Mesodermal cell (in vitro differentiated cells): Measurements from ENCODE around the gene GLOD4.

Experiments
- H3K27ac ChIP-seq: 2 replicates; pipeline ENCODE4 v1.7.0; 2013; ENCODE audit warnings: mild to moderate bottlenecking, low read depth, low read length, moderate library complexity; ENCODE audit not compliant: severe bottlenecking
- H3K36me3 ChIP-seq: 2 replicates; pipeline ENCODE4 v1.7.1; 2013; ENCODE audit warnings: mild to moderate bottlenecking, low read length, moderate library complexity; ENCODE audit not compliant: control insufficient read depth, insufficient read depth
- H3K4me1 ChIP-seq: one replicate; pipeline ENCODE4 v1.7.1; 2013; ENCODE audit warnings: mild to moderate bottlenecking, low read length; ENCODE audit not compliant: insufficient read depth, control insufficient read depth, poor library complexity, severe bottlenecking
- H3K4me3 ChIP-seq: 2 replicates; pipeline ENCODE4 v1.7.0; 2013; ENCODE audit warnings: low read length, control low read depth, mild to moderate bottlenecking; ENCODE audit not compliant: insufficient read depth, poor library complexity, severe bottlenecking; ENCODE audit errors: extremely low read depth
- H3K9me3 ChIP-seq: 2 replicates; pipeline ENCODE4 v1.7.1; 2013; ENCODE audit warnings: mild to moderate bottlenecking, low read length, moderate library complexity; ENCODE audit not compliant: control insufficient read depth
- WGBS, 2 experiments: methylation state at CpG; one replicate each; pipeline ENCODE4 v1.1.5; 2013; ENCODE audit warnings: missing lambda C conversion rate in 2 of 2; ENCODE audit not compliant: insufficient coverage in 2 of 2; 5-methylcytosine and 5-hydroxymethylcytosine counted together

Gene GLOD4

DNA sequence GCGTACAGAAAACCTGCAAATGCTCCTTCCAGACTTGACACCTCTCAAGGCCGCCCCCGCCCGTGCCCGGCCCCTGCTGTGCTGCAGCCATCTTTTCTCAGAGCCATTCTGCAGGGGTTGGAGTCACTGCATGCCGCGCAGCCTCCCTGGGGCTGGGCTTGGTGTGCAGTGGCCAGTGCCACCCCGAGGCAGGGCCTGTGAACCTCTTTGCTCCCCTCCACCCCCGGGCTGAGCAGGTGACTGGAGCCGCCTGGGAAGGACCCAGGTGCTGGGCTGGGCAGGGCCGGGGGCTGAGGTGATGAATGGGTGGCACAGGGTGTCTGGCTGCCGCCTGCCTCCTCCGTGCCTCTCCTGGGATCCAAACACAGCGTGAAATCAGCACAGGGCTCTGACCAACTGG lies 20.4 kb upstream of the GLOD4 start:
- Histone ChIP-seq H3K4me3 (no peak overlapping the region), H3K27ac (peak overlapping the region; percentile 45), H3K36me3 (peaks cover 63% of the 10 kb centered on the region), H3K9me3 (no peaks in the 10 kb centered on the region), H3K4me1 (no peaks in the 10 kb centered on the region)
- WGBS, 2 experiments, result 95 to 97% methylated on average over 12 to 14 of the region's 14 CpGs

DNA sequence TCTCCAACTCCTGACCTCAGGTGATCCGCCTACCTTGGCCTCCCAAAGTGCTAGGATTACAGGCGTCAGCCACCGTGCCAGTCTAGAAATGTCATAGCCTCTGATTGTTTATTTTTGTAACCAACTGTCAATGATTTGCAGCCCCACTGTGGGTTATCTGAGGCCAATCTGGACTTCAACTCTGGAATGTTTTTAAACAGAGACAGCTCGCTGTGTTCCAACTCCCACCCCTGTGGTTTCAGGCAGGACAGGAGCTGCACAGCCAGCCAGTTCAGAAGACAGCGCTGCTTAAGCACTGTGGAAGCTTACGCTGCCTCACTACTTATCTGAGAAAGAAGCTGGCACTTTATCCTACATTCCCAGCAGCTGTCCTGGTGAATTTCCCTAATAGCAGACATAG lies 19.6 kb upstream of the GLOD4 start:
- WGBS, 2 experiments, result 93 to 96% methylated on average over 6 of the region's 6 CpGs
- peaks cover 64% of the 10 kb centered on the region for H3K36me3 ChIP-seq
- H3K4me3 ChIP-seq, result no peak overlapping the region
- H3K9me3 ChIP-seq, result no peaks in the 10 kb centered on the region
- H3K27ac ChIP-seq, result peak overlapping the region; percentile 45
- H3K4me1 ChIP-seq, result no peaks in the 10 kb centered on the region

DNA sequence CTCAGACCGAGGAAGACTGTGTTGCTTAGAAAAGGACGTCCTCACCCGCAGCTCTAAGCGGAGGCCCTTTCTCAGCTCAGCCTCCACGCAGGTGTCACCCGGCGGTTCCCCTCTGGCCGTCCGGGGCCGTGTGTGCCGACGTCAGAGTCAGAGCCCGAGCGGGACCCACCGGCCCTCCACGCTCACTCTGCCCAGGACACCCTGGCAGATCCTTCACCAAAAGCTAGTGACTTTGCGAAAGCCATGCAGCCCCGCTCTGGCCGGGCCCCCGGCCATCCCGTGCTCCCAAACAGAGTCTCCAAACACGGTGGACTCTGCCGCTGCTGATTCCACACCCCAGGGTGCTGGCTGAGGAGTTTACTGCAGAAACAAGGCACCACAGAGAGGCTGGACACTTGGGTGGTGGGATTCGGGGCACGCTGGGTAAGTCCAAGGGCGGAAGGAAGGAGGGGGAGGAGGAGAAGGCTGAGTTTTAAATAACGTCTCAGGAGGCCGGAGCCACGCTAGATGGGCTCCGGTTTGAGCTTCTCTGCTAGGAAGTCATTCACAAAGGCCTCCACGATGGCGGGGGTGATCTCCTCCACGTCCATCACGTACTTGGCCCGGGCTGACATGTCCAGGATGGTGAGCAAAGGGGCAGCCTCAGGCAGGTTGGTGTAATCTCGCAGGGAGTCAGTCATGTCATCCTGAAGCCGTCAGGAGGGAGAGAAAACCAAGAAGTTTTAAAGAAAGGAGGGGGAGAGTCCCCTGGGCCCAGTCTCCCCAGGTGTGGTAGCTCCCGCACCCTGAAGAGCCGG lies 18.6 kb upstream of the GLOD4 start:
- H3K27ac ChIP-seq, result no peak overlapping the region
- no peak overlapping the region for H3K4me3 ChIP-seq
- H3K9me3 ChIP-seq, result no peaks in the 10 kb centered on the region
- WGBS, 2 experiments, result 92% methylated on average over 37 to 38 of the region's 39 CpGs
- H3K4me1 ChIP-seq, result no peaks in the 10 kb centered on the region
- peaks cover 70% of the 10 kb centered on the region for H3K36me3 ChIP-seq

DNA sequence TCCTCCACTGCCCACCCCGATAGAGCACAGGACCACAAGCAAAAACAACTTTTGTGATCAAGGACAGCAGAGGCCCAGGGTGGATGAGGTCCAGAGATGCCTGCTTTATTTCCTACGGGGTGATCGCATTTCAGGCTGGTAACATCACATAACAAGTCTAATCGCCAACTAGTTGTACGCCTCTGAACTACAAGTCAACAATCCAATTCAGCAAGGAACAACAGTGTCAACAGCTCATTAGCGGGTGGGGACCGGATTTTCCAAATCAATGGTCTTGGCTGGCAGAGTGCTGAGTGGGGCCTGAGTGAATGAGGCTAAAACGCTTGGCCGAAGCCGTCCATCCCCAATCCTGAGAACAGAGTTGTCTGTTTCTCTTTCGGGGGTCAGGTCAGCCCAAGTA lies 17.2 kb upstream of the GLOD4 start:
- no peak overlapping the region for H3K4me3 ChIP-seq
- H3K4me1 ChIP-seq, result no peaks in the 10 kb centered on the region
- H3K36me3 ChIP-seq, result peaks cover 57% of the 10 kb centered on the region
- WGBS, 2 experiments, result 95 to 97% methylated on average over 10 to 11 of the region's 11 CpGs
- no peak overlapping the region for H3K27ac ChIP-seq
- no peaks in the 10 kb centered on the region for H3K9me3 ChIP-seq

DNA sequence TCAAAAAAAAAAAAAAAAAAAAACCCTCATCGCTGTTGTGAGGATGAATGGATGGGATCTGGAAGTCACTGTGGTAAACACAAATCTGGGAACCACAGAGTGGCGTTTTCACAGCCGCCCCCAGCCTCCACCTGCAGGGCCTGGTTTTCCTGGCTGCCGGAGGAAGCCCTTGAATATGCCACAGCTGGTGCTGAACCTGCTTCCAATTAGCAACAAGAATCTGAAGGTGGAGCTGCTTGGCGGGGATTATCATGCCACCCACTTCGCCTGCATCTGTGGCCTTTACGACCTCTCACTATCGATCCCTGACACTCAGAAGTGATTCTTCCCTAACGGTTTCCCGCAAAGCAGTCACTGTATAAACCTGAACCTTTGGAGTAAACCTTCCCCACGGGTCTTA lies 16.2 kb upstream of the GLOD4 start:
- WGBS, 2 experiments, result 84 to 90% methylated on average over 10 of the region's 11 CpGs
- Histone ChIP-seq H3K4me1 (peaks cover 6% of the 10 kb centered on the region), H3K4me3 (no peak overlapping the region), H3K36me3 (peaks cover 49% of the 10 kb centered on the region), H3K9me3 (no peaks in the 10 kb centered on the region), H3K27ac (no peak overlapping the region)

DNA sequence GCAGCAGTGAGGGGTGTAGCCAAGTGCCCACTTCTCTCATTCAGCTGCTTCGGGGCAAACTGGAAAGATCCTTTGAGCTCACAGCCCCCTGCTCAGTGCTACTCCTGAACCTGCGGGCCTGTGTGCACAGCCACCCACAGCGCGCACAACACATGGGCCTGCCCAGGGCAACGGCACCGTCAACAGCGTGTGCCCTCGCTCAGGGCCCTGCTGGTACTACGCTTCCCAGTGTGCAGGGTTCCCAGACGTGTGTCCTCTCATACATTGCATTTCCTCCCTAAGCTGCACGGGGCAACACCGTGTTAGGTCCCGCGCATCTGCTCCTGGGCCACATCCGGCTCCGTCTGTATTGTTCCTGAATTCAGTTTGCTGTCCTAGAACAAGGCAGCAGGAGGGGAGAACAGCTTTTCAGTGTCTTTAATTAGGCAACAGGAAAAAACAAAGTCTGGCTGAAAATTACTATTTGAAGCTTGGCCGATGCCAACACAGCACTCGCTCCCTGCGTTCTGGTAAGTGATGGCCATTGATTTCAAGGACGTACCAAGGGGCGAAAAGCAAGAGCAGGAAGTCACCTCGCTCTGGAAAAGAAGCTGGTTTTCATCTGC lies 15.3 kb upstream of the GLOD4 start:
- Histone ChIP-seq H3K4me1 (peaks cover 7% of the 10 kb centered on the region), H3K27ac (peak overlapping the region; percentile 13), H3K9me3 (no peaks in the 10 kb centered on the region), H3K4me3 (no peak overlapping the region), H3K36me3 (peaks cover 47% of the 10 kb centered on the region)
- WGBS, 2 experiments, result 96 to 99% methylated on average over 22 of the region's 22 CpGs

DNA sequence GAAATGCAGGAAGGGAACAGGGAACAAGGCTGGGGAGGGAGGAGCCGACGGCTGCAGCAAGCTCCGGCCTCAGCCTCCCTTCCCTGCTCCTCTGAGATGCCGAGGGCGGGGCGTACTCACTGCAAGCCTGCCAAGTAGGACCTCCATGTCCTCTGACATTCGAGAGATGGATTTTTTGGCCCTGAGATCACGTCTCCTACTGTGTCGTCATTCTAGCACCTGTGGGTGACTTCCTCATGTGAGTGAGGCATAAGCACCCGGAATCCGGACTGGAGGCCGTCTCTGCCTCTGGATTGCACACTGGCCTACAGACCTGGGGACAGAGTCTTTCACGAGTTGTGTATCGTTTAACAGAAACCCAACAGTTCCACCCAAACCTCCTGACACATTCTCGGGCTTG lies 14.5 kb upstream of the GLOD4 start:
- H3K36me3 ChIP-seq, result peaks cover 47% of the 10 kb centered on the region
- no peaks in the 10 kb centered on the region for H3K9me3 ChIP-seq
- H3K27ac ChIP-seq, result no peak overlapping the region
- no peak overlapping the region for H3K4me3 ChIP-seq
- WGBS, 2 experiments, result 96 to 98% methylated on average over 13 of the region's 15 CpGs
- peaks cover 7% of the 10 kb centered on the region for H3K4me1 ChIP-seq

DNA sequence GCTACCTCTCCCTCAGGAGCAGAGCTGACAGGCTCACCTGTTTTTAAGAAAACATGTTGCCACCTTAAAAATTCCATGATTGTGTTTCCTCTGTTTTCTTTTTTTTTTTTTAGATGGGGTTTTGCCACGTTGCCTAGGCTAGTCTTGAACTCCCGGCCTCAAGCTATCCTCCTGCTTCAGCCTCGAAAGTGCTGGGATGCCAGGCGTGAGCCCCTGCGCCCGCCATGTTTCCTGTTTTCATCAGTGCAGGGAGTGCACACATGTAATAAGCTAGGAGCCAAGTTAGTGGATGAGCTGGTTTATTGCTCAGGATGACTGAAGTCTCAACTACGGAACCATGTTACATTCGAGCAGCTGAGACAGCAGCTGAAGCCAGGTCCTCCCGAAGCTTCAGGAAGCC lies 13.6 kb upstream of the GLOD4 start:
- H3K9me3 ChIP-seq, result no peaks in the 10 kb centered on the region
- peaks cover 7% of the 10 kb centered on the region for H3K4me1 ChIP-seq
- 96 to 97% methylated on average over 9 of the region's 9 CpGs for WGBS, 2 experiments
- peaks cover 49% of the 10 kb centered on the region for H3K36me3 ChIP-seq
- no peak overlapping the region for H3K27ac ChIP-seq
- H3K4me3 ChIP-seq, result no peak overlapping the region

DNA sequence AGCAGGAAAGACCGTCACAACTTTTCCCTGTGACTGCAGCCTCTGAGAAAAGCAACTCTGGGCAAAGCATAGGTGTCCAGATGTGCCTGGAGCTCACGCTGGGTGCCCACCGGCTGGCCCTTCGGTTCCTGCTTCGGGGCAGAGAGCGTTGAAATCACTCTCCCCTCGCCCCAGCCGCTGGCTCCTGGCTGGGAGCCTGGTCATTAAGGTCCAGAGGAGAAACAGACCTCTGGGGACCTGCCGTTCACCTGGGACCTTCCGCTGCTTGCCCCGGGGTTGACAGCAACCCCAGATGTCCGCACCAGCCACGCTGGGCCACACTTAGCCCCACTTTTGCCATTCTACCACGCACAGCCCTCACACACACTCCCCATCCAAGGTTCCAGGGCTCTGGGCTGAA lies 13.2 kb upstream of the GLOD4 start:
- Histone ChIP-seq H3K36me3 (peaks cover 45% of the 10 kb centered on the region), H3K9me3 (no peaks in the 10 kb centered on the region), H3K4me1 (peaks cover 7% of the 10 kb centered on the region), H3K4me3 (no peak overlapping the region), H3K27ac (peak overlapping the region; percentile 2)
- 89 to 95% methylated on average over 13 of the region's 14 CpGs for WGBS, 2 experiments

DNA sequence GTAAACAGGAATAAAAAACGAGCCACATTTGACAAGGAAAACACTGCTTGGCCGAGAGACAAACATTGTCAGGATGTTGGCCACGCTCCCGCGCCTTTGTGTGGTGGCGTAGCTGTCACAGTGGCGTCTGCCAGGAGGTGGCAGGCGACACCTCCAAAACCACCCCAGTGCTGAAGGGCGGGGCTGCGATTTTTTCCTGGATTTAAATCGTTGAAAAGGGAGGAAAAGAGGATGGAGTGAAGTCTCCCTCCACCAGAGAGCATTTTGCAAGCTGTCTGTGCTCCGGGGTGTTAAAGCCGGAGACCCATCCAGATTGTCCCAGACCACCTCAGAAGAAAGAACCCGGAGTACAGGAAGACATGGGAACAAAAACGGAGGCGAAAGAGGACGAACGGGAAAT lies 12.8 kb upstream of the GLOD4 start:
- no peak overlapping the region for H3K4me3 ChIP-seq
- WGBS, 2 experiments, result 46 to 61% methylated on average over 11 of the region's 18 CpGs
- peaks cover 45% of the 10 kb centered on the region for H3K36me3 ChIP-seq
- H3K27ac ChIP-seq, result peak overlapping the region; percentile 2
- peaks cover 9% of the 10 kb centered on the region for H3K4me1 ChIP-seq
- H3K9me3 ChIP-seq, result no peaks in the 10 kb centered on the region

DNA sequence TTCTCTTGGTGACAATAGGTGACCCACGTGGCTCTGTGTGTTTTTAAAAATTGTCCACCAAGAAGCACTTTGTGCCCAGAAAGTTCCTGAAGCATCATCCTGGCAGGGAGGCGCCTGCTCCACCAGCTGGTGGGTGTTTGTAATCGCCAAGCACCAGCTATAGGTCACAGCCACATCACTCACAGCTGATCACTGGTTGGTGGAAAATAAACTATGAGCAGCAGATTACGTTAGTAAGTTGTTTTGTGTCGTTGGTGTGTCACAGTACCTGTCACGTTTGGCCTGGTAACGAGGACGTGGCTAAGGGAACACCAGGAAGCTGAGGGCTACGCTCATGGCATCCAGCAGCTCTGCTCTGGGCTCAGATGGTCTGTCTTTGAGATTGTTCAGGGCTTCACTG lies 10.2 kb upstream of the GLOD4 start:
- peaks cover 55% of the 10 kb centered on the region for H3K36me3 ChIP-seq
- 91% methylated on average over 7 to 8 of the region's 9 CpGs for WGBS, 2 experiments
- peaks cover 16% of the 10 kb centered on the region for H3K4me1 ChIP-seq
- H3K9me3 ChIP-seq, result no peaks in the 10 kb centered on the region
- H3K27ac ChIP-seq, result peak overlapping the region; percentile 55
- no peak overlapping the region for H3K4me3 ChIP-seq
